Neural cell (in vitro differentiated cells): ENCODE data around the gene SLC27A4. TPM values are rescaled to one million over a fixed set of nuclear protein-coding genes. Genes with fewer than 3 reads are reported as not detected.

Source experiments
- H2AFZ ChIP-seq: fragments of 200-600, 300-800 bp; sonication (generic), shearing (Covaris generic); 2 replicates; pipeline ENCODE4 v1.6.0; 2014; ENCODE audit warnings: low read depth, mild to moderate bottlenecking, antibody characterized with exemption, low read length, moderate library complexity
- H3F3A ChIP-seq: fragments of 200-600 bp; shearing (Covaris generic); 2 replicates; pipeline ENCODE4 v1.6.1; 2016; ENCODE audit warnings: mild to moderate bottlenecking, moderate library complexity, mixed read lengths, antibody characterized with exemption, low read length; ENCODE audit not compliant: insufficient read depth, poor library complexity, severe bottlenecking
- H3K27ac ChIP-seq: fragments of 200-600, 300-800 bp; sonication (generic), shearing (Covaris generic); 2 replicates; pipeline ENCODE4 v1.5.1; 2014; ENCODE audit warnings: mild to moderate bottlenecking, low read length, moderate library complexity
- H3K27me3 ChIP-seq: fragments of 300-800, 200-600 bp; sonication (generic), shearing (Covaris generic); 2 replicates; pipeline ENCODE4 v1.6.0; 2014; ENCODE audit warnings: mild to moderate bottlenecking, low read depth, low read length, moderate library complexity; ENCODE audit not compliant: insufficient read depth
- H3K36me3 ChIP-seq: fragments of 300-800, 200-600 bp; sonication (generic), shearing (Covaris generic); 2 replicates; pipeline ENCODE4 v1.5.1; 2014; ENCODE audit warnings: mild to moderate bottlenecking, antibody characterized with exemption, low read length, moderate library complexity; ENCODE audit not compliant: insufficient read depth
- H3K4me2 ChIP-seq: fragments of 300-800, 200-600 bp; sonication (generic), shearing (Covaris generic); 2 replicates; pipeline ENCODE4 v1.6.0; 2014; ENCODE audit warnings: mild to moderate bottlenecking, low read length
- H3K4me3 ChIP-seq: fragments of 300-800, 200-600 bp; sonication (generic), shearing (Covaris generic); 2 replicates; pipeline ENCODE4 v1.5.1; 2014; ENCODE audit warnings: mild to moderate bottlenecking, low read length, moderate library complexity
- H3K79me2 ChIP-seq: fragments of 200-600 bp; shearing (Covaris generic); replicated peaks from 2 replicates; pipeline ENCODE4 v1.6.0; 2014; ENCODE audit warnings: mild to moderate bottlenecking, low read length, moderate library complexity; ENCODE audit not compliant: insufficient read depth
- H3K9ac ChIP-seq: fragments of 300-800, 200-600 bp; sonication (generic), shearing (Covaris generic); 2 replicates; pipeline ENCODE4 v1.6.1; 2016; ENCODE audit warnings: mild to moderate bottlenecking, low read length, mixed read lengths
- H3K9me2 ChIP-seq: fragments of 200-600 bp; shearing (Covaris generic); 2 replicates; pipeline ENCODE4 v1.6.1; 2016; ENCODE audit warnings: mild to moderate bottlenecking, low read length, mixed read lengths; ENCODE audit not compliant: insufficient read depth
- H3K9me3 ChIP-seq: fragments of 200-600, 300-800 bp; sonication (generic), shearing (Covaris generic); 2 replicates; pipeline ENCODE4 v1.6.1; 2016; ENCODE audit warnings: mild to moderate bottlenecking, mixed run types, low read length, moderate library complexity, mixed read lengths
- H4K20me1 ChIP-seq: fragments of 200-600 bp; shearing (Covaris generic); 2 replicates; pipeline ENCODE4 v1.6.1; 2016; ENCODE audit warnings: mild to moderate bottlenecking, mixed run types; ENCODE audit not compliant: insufficient read depth
- EP300 ChIP-seq: fragments of 450-650 bp; conservative IDR thresholded peaks from 2 replicates; pipeline ENCODE4 v1.6.1; 2014; ENCODE audit warnings: antibody characterized with exemption, mild to moderate bottlenecking, moderate library complexity; ENCODE audit not compliant: poor library complexity, severe bottlenecking
- EZH2 ChIP-seq: fragments of 200-600, 300-800 bp; shearing (Covaris generic), sonication (generic); IDR thresholded peaks from 2 replicates; pipeline ENCODE4 v1.6.1; 2014; ENCODE audit warnings: antibody characterized with exemption, low read length, borderline replicate concordance, mild to moderate bottlenecking; ENCODE audit not compliant: insufficient read depth, poor library complexity, severe bottlenecking
- MXI1 ChIP-seq: fragments of 450-650 bp; conservative IDR thresholded peaks from 2 replicates; pipeline ENCODE4 v1.6.1; 2014; ENCODE audit warnings: antibody characterized with exemption, mild to moderate bottlenecking; ENCODE audit not compliant: poor library complexity, severe bottlenecking
- POLR2AphosphoS5 ChIP-seq: IDR thresholded peaks from 2 replicates; pipeline ENCODE4 v1.6.1; 2012
- RAD21 ChIP-seq: fragments of 450-650 bp; conservative IDR thresholded peaks from 2 replicates; pipeline ENCODE4 v1.6.1; 2014; ENCODE audit warnings: antibody characterized with exemption, mild to moderate bottlenecking, moderate library complexity
- SMC3 ChIP-seq: fragments of 450-650 bp; conservative IDR thresholded peaks from 2 replicates; pipeline ENCODE4 v1.6.1; 2014; ENCODE audit warnings: antibody characterized with exemption, mild to moderate bottlenecking, moderate library complexity; ENCODE audit not compliant: poor library complexity
- TAF1 ChIP-seq: IDR thresholded peaks from 2 replicates; pipeline ENCODE4 v1.6.1; 2012; ENCODE audit warnings: low read depth
- polyA plus RNA-seq: library from polyadenylated mRNA; depleted of rRNA; stranded (reverse); fragments of >200 nt; gene quantifications from 2 replicates; pipeline ENCODE4 v1.2.3, GENCODE V29; 2014
- TF ChIP-seq, protein P1 (sequence below): fragments of 450-650 bp; IDR thresholded peaks from 2 replicates; pipeline ENCODE4 v1.5.1; 2014; ENCODE audit warnings: antibody characterized with exemption, mild to moderate bottlenecking, moderate library complexity; ENCODE audit not compliant: poor library complexity, severe bottlenecking
- TF ChIP-seq, protein P2 (sequence below): IDR thresholded peaks from 2 replicates; pipeline ENCODE4 v1.6.1; 2012; ENCODE audit warnings: borderline replicate concordance

SLC27A4 gene
- polyA plus RNA-seq, 1 donor from 2014 or later = 31.6 TPM

DNA sequence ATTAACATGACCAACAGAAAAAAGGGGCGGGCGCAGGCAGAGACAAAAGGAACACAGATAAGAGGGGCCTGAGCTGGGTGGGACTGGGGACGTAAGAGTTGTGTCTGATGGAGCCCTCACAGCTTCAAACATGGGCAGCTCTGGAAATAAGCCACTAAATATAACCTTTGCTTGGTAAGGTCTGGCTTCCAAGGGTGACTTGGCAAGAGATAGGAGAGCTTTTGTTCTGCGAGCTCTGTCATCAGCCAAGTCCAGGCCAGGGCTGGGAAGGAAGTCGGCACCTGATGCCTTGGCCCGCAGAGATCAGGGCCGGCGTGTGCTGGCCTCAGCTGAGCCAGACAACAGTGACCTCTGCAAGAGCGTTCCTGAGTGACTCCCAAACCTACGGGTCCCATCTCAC is 29.9 kb upstream of the SLC27A4 start:
- no peaks in the 10 kb centered on the region for H3F3A ChIP-seq
- H3K27me3 ChIP-seq = no peaks in the 10 kb centered on the region
- H4K20me1 ChIP-seq = no peaks in the 10 kb centered on the region
- no peak overlapping the region for H3K27ac ChIP-seq
- H3K36me3 ChIP-seq = no peaks in the 10 kb centered on the region
- H3K9me2 ChIP-seq = no peaks in the 10 kb centered on the region
- no peaks in the 10 kb centered on the region for H3K9me3 ChIP-seq
- TF ChIP-seq, protein P1, sequence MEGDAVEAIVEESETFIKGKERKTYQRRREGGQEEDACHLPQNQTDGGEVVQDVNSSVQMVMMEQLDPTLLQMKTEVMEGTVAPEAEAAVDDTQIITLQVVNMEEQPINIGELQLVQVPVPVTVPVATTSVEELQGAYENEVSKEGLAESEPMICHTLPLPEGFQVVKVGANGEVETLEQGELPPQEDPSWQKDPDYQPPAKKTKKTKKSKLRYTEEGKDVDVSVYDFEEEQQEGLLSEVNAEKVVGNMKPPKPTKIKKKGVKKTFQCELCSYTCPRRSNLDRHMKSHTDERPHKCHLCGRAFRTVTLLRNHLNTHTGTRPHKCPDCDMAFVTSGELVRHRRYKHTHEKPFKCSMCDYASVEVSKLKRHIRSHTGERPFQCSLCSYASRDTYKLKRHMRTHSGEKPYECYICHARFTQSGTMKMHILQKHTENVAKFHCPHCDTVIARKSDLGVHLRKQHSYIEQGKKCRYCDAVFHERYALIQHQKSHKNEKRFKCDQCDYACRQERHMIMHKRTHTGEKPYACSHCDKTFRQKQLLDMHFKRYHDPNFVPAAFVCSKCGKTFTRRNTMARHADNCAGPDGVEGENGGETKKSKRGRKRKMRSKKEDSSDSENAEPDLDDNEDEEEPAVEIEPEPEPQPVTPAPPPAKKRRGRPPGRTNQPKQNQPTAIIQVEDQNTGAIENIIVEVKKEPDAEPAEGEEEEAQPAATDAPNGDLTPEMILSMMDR = no peak
- TF ChIP-seq EZH2 (no peak), TAF1 (no peak), MXI1 (no peak), RAD21 (no peak), POLR2AphosphoS5 (no peak), SMC3 (no peak), EP300 (no peak)
- TF ChIP-seq, protein P2, sequence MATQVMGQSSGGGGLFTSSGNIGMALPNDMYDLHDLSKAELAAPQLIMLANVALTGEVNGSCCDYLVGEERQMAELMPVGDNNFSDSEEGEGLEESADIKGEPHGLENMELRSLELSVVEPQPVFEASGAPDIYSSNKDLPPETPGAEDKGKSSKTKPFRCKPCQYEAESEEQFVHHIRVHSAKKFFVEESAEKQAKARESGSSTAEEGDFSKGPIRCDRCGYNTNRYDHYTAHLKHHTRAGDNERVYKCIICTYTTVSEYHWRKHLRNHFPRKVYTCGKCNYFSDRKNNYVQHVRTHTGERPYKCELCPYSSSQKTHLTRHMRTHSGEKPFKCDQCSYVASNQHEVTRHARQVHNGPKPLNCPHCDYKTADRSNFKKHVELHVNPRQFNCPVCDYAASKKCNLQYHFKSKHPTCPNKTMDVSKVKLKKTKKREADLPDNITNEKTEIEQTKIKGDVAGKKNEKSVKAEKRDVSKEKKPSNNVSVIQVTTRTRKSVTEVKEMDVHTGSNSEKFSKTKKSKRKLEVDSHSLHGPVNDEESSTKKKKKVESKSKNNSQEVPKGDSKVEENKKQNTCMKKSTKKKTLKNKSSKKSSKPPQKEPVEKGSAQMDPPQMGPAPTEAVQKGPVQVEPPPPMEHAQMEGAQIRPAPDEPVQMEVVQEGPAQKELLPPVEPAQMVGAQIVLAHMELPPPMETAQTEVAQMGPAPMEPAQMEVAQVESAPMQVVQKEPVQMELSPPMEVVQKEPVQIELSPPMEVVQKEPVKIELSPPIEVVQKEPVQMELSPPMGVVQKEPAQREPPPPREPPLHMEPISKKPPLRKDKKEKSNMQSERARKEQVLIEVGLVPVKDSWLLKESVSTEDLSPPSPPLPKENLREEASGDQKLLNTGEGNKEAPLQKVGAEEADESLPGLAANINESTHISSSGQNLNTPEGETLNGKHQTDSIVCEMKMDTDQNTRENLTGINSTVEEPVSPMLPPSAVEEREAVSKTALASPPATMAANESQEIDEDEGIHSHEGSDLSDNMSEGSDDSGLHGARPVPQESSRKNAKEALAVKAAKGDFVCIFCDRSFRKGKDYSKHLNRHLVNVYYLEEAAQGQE = no peak
- no peaks in the 10 kb centered on the region for H3K79me2 ChIP-seq
- H3K4me3 ChIP-seq = no peak overlapping the region
- H3K9ac ChIP-seq = no peak overlapping the region
- H2AFZ ChIP-seq = no peak overlapping the region
- no peak overlapping the region for H3K4me2 ChIP-seq

- Histone ChIP-seq H3K4me2 (no peak overlapping the region), H3K27ac (no peak overlapping the region), H3K9me3 (no peaks in the 10 kb centered on the region), H3K4me3 (no peak overlapping the region), H2AFZ (no peak overlapping the region), H4K20me1 (no peaks in the 10 kb centered on the region), H3K9me2 (no peaks in the 10 kb centered on the region), H3K27me3 (no peaks in the 10 kb centered on the region), H3F3A (no peaks in the 10 kb centered on the region), H3K36me3 (no peaks in the 10 kb centered on the region), H3K79me2 (no peaks in the 10 kb centered on the region), H3K9ac (no peak overlapping the region)
- no peak for TF ChIP-seq SMC3
- TF ChIP-seq EP300 = no peak
- no peak for TF ChIP-seq EZH2
Measured at GRCh38 chr9:128314697-128315096, 25.6 kb upstream of the SLC27A4 start.

- Histone ChIP-seq H3K27ac (no peak overlapping the region), H3K9ac (no peak overlapping the region)
- TF ChIP-seq, protein P2 = no peak
- no peak for TF ChIP-seq POLR2AphosphoS5
- TF ChIP-seq RAD21 = no peak
- TF ChIP-seq SMC3 = no peak
- no peak for TF ChIP-seq TAF1
- no peak for TF ChIP-seq EP300
- no peak for TF ChIP-seq MXI1
- TF ChIP-seq, protein P1 = no peak
Measured at GRCh38 chr9:128316421-128316820, 23.9 kb upstream of the SLC27A4 start.

More at GRCh38 chr9:128316421-128316820, 23.9 kb upstream of the SLC27A4 start:
- no peak overlapping the region for H3K4me2 ChIP-seq
- no peaks in the 10 kb centered on the region for H3K27me3 ChIP-seq
- H3K4me3 ChIP-seq = no peak overlapping the region
- H4K20me1 ChIP-seq = no peaks in the 10 kb centered on the region
- no peaks in the 10 kb centered on the region for H3K9me3 ChIP-seq
- H2AFZ ChIP-seq = no peak overlapping the region
- no peaks in the 10 kb centered on the region for H3F3A ChIP-seq
- H3K79me2 ChIP-seq = peaks cover 5% of the 10 kb centered on the region
- H3K36me3 ChIP-seq = no peaks in the 10 kb centered on the region
- H3K9me2 ChIP-seq = no peaks in the 10 kb centered on the region
